GM18519 (cell line): ENCODE measurements around the gene PFDN4.

Experiments used
- ATAC-seq: cut with Tn5 transposase; IDR thresholded peaks from one replicate; pipeline ENCODE4 v1.9.1; 2021; ENCODE audit warnings: mild to moderate bottlenecking, moderate library complexity; ENCODE audit not compliant: unreplicated experiment, low FRiP score

PFDN4 gene

DNA sequence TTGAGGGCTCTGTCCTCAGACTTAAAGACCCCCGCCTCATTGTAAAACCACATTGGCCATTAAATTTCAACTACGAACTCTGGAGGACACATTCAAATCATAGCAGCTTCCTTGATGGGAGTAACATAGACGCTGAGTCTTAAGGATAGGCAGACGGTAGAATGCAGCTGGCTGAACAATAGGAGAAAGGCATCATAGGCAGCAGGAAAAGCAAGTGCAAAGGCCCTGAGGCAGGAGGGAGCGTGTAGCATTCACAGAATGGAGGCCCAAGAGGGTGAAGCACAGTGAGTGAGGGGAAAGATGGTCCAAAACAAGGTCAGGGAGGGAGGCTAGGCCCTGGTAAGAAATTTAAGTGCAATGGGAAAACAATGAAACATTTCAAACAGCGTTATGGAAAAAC is 8.6 kb upstream of the PFDN4 start:
- no peak for ATAC-seq

DNA sequence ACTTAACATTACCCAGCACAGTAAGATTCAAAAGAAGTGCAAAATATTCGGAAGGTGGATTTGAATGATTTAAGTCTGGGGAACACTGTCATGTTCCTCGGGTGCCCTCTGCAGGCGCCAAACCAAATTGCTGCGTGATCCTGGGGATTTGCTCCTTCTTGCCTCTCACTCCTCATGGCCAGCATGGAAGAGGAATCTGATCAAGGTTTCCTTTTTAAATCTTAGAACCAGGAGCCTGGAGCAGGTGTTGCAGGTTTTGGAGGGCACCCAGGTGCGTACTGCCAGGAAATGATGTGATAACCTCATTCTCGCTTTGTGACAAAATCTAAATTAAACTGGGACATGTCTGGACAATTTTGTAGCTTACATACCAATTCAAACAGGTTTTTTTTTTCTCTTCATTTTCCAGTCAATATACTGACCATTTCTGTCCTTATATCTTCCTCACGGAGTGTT is 8.1 kb upstream of the PFDN4 start:
- peak; percentile 47 for ATAC-seq

DNA sequence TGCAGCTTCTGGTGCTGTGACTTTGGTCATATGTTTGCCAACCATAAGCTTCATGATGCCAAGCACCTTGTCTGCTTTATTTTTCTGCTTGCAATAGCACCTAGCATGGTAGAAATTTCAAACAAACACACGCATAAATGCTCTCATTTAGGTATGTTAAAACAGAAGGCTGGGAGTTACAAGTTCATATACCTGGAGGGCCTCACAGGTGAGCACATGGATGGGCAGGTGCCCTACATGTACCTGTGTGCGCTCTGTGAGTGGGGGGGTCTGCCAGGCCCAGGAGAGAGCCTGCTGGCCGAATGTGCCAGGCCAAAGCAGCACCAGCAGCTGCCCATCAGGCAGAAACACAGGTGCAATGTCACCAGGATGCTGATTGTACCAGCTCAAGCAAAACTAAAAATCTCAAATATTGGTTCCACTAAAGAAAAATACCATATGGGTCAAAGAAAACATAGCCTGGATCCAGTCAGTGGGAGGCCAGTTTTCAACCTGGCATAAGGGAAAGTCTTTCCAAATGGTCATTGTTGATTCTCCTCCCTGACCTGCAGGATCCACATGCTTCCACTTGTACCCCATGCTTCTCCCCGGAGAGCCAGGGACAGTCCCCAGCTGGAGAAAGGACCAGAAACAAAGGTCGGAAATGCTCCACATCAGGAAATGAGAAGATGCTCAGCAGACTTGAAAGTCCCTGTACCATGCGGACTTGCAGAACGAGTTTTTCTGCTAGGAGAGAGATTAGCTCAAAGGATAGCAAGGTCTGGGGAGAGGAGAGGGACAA is 7.2 kb upstream of the PFDN4 start:
- no peak for ATAC-seq

DNA sequence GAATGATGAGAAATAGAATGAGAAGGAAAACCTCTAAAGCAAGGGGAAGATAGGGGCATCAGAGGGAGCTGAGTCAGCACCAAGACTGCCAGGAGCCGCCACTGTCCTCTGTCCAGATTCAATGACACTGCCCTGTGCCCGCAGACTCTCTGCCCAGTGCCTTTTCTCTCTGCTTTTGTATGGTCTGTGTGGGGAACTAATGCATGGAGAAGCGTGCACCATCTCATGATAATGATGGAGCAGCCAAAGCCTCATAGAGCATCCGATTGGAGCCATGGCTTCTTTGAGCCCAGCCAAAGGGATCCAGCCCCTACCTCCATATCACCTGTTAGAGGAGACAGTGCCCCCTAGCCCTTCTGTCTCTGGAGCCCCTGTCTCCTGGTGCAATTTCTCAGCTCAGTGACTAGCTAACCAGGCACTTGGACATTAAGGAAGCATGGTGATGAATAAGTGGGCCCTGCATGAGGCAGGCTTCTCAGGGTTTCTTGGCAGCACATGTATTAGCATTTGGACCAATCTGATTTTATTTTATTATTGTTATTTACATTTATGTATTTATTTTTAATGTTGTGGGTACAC is 6.5 kb upstream of the PFDN4 start:
- no peak for ATAC-seq

DNA sequence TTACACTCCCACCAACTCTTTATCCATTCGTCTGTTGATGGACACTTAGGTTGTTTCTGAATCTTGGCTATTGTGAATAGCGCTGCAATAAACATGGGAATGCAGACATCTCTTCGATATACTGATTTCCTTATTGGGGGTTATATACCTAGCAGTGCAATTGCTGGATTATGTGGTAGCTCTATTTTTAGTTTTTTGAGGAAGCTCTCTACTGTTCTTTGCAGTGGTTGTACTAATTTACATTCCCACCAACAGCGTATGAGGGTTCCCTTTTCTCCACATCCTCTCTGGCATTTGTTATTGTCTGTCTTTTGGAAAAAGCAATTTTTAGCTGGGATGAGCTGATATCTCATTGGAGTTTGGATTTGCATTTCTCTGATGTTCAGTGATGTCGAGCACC is 4.6 kb upstream of the PFDN4 start:
- no peak for ATAC-seq

DNA sequence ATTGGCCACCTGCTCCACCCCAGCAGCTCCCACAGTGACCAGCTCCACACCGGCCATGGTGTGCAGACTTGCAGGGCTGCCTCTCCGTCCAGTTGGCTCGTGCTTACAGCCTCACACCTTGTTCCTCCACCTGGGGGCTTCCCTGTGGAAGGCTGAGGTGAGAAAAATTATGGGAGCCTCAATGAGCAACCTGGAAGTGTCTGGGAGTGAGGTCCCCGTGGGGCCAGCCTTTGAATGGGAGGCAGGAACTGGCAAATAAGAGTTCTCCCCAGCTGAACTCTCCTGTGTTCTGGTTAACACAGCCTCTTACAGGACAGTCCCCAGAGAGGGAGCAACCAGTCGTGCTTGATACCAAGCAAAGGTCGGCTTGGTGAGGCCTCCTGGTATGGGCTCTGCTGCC is 3.8 kb upstream of the PFDN4 start:
- no peak for ATAC-seq

DNA sequence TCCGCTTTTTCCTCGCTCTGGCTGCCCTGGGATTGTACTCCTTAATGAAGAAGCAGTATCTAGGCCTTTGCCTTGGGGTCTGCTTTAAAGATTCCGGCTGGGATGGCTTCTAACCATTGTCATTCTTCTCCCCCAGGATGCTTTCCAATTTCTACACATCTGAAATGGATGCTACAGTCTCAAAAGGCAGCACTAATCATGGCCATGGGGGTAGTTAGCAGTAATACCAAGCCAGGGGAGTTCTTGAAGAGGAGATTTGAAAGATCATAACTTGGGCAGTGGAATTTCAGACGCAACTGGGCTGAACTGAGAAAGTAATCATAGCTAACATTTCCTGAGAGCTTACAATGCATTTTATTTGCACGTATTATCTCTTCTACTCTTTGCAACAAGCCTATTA is 3.4 kb upstream of the PFDN4 start:
- no peak for ATAC-seq

DNA sequence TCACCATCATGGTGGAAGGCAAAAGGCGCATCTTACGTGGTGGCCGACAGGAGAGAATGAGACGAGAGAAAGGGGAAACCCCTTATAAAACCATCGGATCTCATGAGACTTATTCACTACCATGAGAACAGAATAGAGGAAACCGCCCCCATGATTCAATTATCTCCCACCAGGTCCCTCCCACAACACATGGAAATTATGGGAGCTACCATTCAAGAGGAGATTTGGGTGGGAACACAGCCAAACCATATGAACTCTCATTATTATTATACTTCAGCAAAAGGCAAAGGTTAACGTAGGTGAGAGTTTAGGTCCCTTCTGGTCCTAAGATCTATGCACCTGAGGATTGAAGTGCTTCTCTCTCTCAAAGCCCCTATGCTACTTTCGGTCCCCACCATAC is 2.4 kb upstream of the PFDN4 start:
- ATAC-seq: no peak

DNA sequence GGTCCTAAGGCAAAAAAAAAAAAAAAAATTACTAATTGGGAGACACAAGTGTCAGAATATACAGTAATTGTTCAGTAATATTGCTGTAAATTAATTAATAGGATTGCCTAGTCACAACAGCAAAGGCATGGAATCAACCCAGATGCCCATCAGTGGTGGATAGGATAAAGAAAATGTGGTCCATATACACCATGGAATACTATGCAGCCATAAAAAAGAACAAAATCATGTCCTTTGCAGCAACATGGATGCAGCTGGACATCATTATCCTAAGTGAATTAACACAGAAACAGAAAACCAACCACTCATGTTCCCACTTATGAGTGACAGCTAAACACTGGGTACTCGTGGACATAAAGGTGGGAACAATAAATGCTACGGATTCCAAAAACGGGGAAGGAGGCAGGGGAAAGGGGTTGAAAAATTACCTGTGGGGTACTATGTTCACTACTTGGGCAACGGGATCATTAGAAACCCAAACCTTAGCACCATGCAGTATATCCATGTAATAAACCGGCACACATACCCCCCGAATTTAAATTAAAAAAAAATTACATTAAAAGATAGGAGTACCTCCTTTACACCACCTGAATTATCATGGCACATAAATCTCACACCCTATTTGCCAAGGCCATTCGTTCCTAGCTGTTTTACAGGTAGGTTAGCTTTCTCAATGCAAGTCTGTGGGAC is 689 bp upstream of the PFDN4 start:
- ATAC-seq: no peak

DNA sequence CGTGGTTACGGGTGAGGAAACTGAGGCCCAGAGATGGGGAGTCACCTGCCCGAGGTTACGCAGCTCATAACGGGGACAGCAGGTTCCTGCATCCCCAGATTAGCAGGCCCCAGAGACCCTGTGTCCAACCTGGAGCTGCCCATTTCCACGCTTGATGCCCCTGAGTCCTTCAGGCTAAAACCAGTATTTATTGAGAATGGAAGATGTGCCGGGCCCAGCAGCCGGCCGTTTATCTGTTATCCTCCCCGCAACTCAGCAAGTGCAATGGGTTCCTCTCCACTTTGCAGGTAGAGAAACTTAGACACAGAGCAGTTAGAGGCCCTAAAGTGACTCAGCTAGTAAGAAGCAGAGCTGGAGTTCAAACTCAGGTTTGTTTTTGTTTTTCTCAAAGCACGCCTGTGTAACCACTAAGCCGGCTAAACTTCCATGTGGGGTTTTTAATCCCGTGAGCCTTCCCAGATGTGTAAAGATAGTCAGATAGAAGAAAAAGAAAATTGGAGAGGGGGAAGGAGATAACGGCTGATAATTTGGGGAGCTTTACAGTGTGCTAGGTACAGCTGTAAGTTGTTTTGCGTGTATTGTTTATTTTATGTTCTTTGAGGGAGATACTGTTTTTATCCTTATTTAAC is 775 bp downstream of the PFDN4 start:
- no peak for ATAC-seq

DNA sequence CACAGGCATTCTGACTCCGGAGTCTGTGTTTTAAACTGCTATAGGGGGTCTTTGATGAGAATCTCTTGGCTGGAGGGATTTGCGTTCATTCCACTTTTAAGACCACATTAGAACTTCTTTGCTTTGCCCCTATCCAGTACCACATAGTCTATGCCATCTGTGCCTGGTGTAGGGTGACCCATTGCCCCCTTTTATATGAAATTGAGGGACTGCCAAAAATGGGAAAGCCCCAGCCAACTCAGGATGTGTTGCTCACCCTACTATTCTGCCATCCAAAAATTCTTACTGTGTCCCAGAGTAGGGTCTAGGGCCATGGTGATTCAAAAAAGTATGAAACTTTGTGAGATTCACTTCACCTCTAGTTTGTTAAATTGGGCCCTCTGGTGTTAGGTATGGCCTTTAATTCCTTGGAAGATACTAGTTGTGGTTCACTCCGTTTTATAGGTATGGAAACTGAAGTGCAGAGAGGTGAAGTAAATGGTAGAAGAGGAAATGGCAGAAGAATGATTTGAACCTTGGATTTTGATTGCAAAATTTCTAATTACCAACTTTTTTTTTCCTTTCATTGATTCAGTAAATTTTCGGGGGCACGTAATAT is 1.4 kb downstream of the PFDN4 start:
- ATAC-seq: no peak

DNA sequence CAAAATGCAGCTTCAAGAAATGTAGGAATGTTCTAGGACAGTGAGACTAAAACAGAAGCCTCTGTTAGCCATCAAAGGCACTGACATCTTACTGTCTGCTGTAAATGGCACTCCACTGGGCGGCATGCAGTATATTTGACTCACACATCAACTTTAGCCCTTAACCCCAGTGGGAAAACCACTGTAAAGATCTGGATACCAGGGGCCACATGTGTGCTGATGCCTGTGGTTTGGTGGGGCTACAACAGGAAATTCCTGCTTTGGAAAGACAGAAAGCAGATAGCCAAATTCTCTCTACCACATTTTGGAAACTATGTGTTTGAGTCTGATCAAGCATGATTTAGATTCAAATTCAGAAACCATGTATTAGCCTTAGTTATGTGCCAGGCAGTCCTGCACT is 4.3 kb downstream of the PFDN4 start:
- ATAC-seq: no peak

DNA sequence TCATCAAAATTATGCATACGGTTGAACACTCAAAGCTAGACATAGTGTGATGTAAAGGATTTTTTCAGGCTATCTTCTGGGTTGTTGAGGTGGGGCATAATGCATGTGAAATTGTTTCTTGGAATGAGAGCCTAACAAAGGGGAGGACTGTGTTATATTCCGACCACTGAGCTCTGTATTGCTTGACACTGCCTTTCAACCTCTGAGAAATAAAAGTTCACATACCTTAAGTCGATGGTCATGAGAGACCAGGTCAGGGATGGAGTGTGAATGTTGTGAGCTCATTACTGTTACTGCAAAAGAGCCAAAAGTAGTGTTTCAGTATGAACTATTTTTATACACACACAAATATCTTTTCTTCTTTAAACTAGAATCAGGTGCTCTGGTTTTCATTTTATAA is 5.0 kb downstream of the PFDN4 start:
- no peak for ATAC-seq

DNA sequence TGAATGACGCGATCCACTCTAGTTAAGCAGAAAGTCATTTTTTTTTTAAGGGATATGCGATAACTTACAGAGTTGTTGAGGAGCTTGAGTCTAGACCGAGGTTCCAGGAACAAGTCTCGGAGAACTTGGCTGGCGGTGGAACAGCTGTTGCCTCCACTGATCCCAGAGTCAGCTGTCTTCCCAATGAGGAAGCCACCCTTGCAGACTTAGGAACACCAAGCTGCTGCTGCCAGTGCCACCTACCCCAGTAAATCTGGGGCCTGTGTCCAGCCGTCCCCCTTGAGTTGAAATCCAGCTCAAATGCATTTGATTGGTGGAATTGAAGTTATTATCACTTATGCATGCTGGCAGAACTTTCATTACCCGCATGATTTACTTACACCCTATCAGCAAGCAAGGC is 6.7 kb downstream of the PFDN4 start:
- ATAC-seq: no peak

DNA sequence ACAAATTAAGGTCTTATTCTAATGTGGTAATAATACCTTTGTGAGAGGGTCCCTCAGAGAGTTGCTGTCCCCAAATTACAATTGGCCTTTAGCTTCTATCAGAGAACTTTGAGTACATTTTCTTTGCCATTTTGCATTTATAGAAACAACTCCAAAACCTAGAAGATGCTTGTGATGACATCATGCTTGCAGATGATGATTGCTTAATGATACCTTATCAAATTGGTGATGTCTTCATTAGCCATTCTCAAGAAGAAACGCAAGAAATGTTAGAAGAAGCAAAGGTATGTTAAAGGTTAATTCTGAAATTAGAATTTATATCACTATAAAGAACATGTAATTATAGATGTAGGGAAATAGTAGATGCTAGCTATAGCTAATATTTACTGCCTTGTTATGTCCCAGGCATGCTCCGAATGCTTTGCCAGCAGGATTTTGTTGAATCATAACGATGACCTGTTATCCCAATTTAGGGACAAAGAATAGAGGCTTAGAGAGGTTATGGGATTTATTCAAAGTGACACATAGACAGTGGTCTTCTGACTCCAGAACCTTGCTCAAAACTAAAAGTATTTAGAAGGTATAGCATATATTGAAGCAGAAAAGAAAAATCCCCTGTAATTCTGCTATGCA is 7.4 kb downstream of the PFDN4 start:
- ATAC-seq: no peak

DNA sequence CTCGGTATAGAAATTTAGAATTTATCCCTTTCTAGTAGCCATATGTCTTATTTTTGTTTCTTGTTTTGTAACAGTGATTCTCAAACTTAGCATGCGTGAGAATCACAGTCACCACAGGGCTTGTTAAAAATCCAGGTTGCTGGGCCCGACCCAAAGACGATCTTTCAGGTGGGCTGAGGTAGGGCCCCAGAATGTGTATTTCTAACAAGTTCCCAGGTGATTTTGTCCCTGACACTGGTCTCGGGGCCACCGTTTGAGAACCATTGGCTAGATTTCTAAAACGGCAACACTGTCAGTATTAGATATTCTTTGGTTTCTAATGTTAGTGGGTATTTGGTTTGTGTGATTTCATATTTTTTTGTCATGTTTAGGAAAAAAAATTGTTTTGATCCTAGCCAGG is 9.9 kb downstream of the PFDN4 start:
- ATAC-seq: no peak

DNA sequence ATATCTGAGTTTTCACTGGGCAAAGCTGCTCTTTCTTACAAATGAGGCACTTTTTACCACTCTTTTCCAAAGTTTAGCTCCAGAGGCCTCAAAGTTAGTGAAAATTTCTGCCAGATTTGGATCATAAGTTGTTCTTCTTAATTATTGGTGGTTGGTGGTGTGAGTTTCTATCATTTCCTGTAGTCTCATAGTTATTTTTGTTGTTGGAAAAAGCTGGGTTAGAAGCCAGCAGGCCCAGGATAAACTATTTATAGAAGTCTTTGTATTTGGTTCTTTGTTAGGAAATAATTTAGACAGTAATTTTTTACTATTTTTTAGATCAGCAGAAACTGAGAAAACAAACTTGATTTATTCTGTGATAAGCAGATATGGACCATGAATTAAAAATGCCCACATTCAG is 10.6 kb downstream of the PFDN4 start:
- ATAC-seq: no peak

DNA sequence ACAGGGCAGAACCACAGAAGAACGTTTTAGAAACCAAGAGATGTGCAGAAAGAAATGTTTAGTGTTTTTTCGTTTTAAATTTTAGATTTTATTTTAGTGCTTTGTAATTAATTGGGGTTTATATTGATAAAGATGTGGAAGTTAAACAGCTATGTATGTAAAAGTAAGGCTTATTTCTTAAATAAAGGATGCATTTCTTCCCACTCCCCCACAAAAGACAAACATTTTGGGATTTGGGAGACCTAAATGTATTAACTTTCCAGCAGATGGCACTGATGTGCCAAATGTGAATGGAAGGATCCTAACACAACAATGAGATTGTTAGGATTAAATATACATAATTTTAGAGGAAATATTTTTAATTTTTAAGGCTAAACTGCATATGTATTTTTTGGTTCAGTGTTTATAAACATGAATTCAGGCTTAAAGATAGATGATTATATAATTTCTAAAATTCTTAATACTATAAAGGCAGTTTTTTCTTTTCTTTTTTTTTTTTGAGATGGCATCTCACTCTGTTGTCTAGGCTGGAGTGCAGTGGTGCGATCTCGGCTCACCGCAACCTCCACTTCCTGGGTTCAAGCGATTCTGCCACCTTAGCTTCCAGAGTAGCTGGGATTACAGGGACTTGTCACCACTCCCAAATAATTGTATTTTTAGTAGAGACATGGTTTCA is 12.0 kb downstream of the PFDN4 start:
- ATAC-seq: no peak

DNA sequence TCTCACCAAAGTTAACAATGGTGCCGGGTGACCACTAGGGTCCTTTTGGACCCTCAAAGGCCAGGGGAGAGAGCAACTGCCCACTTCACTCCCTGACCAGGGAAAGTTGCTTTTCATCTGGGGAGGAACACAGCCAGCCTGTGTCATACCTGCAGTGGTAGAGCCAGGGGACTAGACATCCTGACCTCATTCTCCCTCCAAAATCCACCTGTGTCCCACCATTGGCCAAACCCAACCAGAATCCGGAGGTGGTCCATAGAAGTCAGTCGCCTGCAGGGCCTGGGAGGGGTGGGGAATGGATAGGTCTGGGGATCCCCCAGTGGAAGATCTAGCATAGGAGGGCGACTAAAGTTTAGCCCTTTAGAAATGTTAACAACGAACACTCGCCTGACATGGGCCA is 12.8 kb downstream of the PFDN4 start:
- ATAC-seq: no peak

DNA sequence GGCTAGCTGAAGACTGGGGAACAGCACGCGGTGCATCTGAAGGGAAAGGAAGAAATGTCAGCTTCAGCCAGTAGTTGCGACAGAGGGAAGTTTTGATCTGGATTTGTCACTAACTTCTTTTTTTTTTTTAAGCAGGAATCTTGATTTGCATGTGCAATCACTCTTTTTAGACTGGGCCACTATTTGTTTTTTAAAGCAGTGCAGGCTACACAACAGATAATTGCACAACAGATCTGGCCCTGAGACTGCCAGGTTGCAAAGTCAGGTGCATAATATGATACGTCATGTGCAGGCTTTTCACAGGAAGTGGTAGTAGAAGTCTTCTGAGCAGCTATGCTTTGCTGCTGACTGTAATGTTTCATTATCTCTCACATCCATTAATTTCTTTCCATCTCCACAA is 13.5 kb downstream of the PFDN4 start:
- no peak for ATAC-seq
